OCI-LY1 (cell line): ENCODE data around the gene RPS6KA2.
"Not testable (repeated sequence)": the region's sequence is repeated elsewhere in the genome, so short reads cannot be mapped to it uniquely, and the experiment has no call there.

Experiments used
- H2AFZ ChIP-seq: fragments of 200-600 bp; sonication (generic), shearing (Covaris generic); 2 replicates; pipeline ENCODE4 v1.6.0; 2014; ENCODE audit warnings: antibody characterized with exemption, mild to moderate bottlenecking, low read length
- H3F3A ChIP-seq: fragments of 200-600 bp; sonication (generic), shearing (Covaris generic); 2 replicates; pipeline ENCODE4 v1.6.0; 2014; ENCODE audit warnings: mild to moderate bottlenecking, antibody characterized with exemption, low read length, moderate library complexity; ENCODE audit not compliant: insufficient read depth
- H3K27ac ChIP-seq: fragments of 200-600 bp; sonication (generic); 2 replicates; pipeline ENCODE4 v1.5.1; 2014; ENCODE audit warnings: low read length, mixed run types, mild to moderate bottlenecking, low read depth; ENCODE audit not compliant: poor library complexity, severe bottlenecking
- H3K27me3 ChIP-seq: fragments of 200-600 bp; sonication (generic); 2 replicates; pipeline ENCODE4 v1.6.0; 2014; ENCODE audit warnings: antibody characterized with exemption, mild to moderate bottlenecking, low read length, moderate library complexity; ENCODE audit not compliant: insufficient read depth
- H3K36me3 ChIP-seq: fragments of 200-600 bp; sonication (generic); 2 replicates; pipeline ENCODE4 v1.6.1; 2014; ENCODE audit warnings: mild to moderate bottlenecking, antibody characterized with exemption, low read length, moderate library complexity, mixed read lengths; ENCODE audit not compliant: insufficient read depth
- H3K4me1 ChIP-seq: fragments of 200-600 bp; sonication (generic); 2 replicates; pipeline ENCODE4 v1.5.1; 2014; ENCODE audit warnings: mild to moderate bottlenecking, low read length, moderate library complexity; ENCODE audit not compliant: insufficient read depth, severe bottlenecking
- H3K4me2 ChIP-seq: fragments of 200-600 bp; sonication (generic), shearing (Covaris generic); 2 replicates; pipeline ENCODE4 v1.6.1; 2014; ENCODE audit warnings: low read length
- H3K4me3 ChIP-seq: fragments of 200-600 bp; sonication (generic); 2 replicates; pipeline ENCODE4 v1.5.1; 2014; ENCODE audit warnings: low read length, low read depth, mild to moderate bottlenecking, mixed read lengths; ENCODE audit not compliant: poor library complexity, severe bottlenecking
- H3K79me2 ChIP-seq: fragments of 200-600 bp; shearing (Covaris generic); 2 replicates; pipeline ENCODE4 v1.6.1; 2016; ENCODE audit warnings: mixed run types, low read length, mixed read lengths; ENCODE audit not compliant: insufficient read depth
- H3K9ac ChIP-seq: fragments of 200-600 bp; sonication (generic), shearing (Covaris generic); 2 replicates; pipeline ENCODE4 v1.6.1; 2014; ENCODE audit warnings: mild to moderate bottlenecking, low read length, mixed read lengths
- H3K9me2 ChIP-seq: fragments of 200-600 bp; sonication (generic), shearing (Covaris generic); 2 replicates; pipeline ENCODE4 v1.6.1; 2014; ENCODE audit warnings: low read depth, mild to moderate bottlenecking, low read length, mixed read lengths
- H3K9me3 ChIP-seq: fragments of 200-600 bp; shearing (Covaris generic); 2 replicates; pipeline ENCODE4 v1.6.1; 2014; ENCODE audit warnings: low read length, mixed read lengths
- H4K20me1 ChIP-seq: fragments of 200-600 bp; sonication (generic), shearing (Covaris generic); 2 replicates; pipeline ENCODE4 v1.6.0; 2016; ENCODE audit warnings: mild to moderate bottlenecking, low read length; ENCODE audit not compliant: insufficient read depth
- CTCF ChIP-seq: fragments of 200-600 bp; sonication (generic), shearing (Covaris generic); IDR thresholded peaks from 2 replicates; pipeline ENCODE4 v1.5.1; 2017; ENCODE audit warnings: mild to moderate bottlenecking, antibody characterized with exemption, low read length, moderate library complexity, mixed read lengths
- EZH2 ChIP-seq: fragments of 200-600 bp; sonication (generic), shearing (Covaris generic); IDR thresholded peaks from 2 replicates; pipeline ENCODE4 v1.8.0; 2017; ENCODE audit warnings: borderline replicate concordance, mixed run types, mild to moderate bottlenecking, antibody characterized with exemption, low read length, moderate library complexity, mixed read lengths

RPS6KA2 gene

DNA sequence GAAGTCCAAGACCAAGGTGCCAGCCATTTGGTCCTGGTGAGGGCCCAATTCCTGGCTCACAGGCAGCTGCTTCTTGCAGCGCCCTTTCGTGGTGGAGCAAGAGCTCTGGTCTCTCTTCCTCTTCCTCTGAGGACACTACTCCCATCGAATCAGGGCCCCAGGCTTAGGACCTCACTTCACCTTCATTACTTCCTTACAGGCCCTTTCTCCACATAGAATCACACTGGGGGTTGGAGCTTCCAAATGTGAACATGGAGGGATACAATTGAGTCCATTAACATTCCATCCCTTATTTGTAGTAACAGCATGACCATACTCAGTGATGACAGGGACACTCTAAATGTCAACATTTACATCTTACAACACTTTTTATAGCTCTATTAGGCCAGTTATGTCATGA is 42.9 kb downstream of the RPS6KA2 start:
- Histone ChIP-seq H3K9me2 (no peaks in the 10 kb centered on the region), H2AFZ (no peak overlapping the region), H3K27me3 (no peaks in the 10 kb centered on the region), H3K4me2 (no peak overlapping the region), H3K4me3 (no peak overlapping the region), H3K79me2 (no peaks in the 10 kb centered on the region), H3K36me3 (no peaks in the 10 kb centered on the region), H3K4me1 (peaks cover 23% of the 10 kb centered on the region), H4K20me1 (no peaks in the 10 kb centered on the region), H3F3A (no peaks in the 10 kb centered on the region), H3K9me3 (no peaks in the 10 kb centered on the region), H3K9ac (no peak overlapping the region), H3K27ac (no peak overlapping the region)
- TF ChIP-seq CTCF (no peak), EZH2 (no peak)

GRCh38 chr6:166583230-166583965 is 43.7 kb downstream of the RPS6KA2 start:
- Histone ChIP-seq H3K4me3 (no peak overlapping the region), H3K27ac (no peak overlapping the region), H4K20me1 (no peaks in the 10 kb centered on the region), H3K36me3 (no peaks in the 10 kb centered on the region), H3K9me3 (no peaks in the 10 kb centered on the region), H3K27me3 (no peaks in the 10 kb centered on the region), H3K9ac (no peak overlapping the region), H3K79me2 (no peaks in the 10 kb centered on the region), H3K4me2 (no peak overlapping the region), H3K9me2 (no peaks in the 10 kb centered on the region), H2AFZ (no peak overlapping the region), H3K4me1 (peaks cover 15% of the 10 kb centered on the region), H3F3A (no peaks in the 10 kb centered on the region)
- TF ChIP-seq EZH2 = no peak
- no peak for TF ChIP-seq CTCF

DNA sequence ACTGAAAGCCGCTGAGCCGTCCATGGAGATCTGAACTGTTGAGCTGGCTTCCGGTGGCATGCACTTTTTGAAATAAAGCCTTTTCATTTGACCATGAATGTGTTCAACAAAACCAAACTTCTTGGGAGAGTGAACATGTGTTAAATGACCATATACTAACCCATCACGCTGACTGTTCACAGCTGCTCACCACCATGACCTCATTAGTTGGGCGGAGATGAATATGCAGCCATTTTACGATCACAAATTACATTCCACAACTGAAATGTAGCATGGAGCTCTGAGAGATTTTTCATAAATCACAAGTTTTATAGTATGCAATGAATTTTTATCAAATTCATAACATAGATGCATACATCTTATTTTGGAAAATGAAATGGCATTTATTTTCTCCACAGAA is 44.8 kb downstream of the RPS6KA2 start:
- Histone ChIP-seq H3F3A (no peaks in the 10 kb centered on the region), H3K27ac (no peak overlapping the region), H3K4me1 (peaks cover 5% of the 10 kb centered on the region), H3K9me2 (no peaks in the 10 kb centered on the region), H2AFZ (no peak overlapping the region), H3K36me3 (no peaks in the 10 kb centered on the region), H3K4me2 (no peak overlapping the region), H4K20me1 (no peaks in the 10 kb centered on the region), H3K9ac (no peak overlapping the region), H3K79me2 (no peaks in the 10 kb centered on the region), H3K9me3 (no peaks in the 10 kb centered on the region), H3K4me3 (no peak overlapping the region), H3K27me3 (no peaks in the 10 kb centered on the region)
- no peak for TF ChIP-seq CTCF
- no peak for TF ChIP-seq EZH2

DNA sequence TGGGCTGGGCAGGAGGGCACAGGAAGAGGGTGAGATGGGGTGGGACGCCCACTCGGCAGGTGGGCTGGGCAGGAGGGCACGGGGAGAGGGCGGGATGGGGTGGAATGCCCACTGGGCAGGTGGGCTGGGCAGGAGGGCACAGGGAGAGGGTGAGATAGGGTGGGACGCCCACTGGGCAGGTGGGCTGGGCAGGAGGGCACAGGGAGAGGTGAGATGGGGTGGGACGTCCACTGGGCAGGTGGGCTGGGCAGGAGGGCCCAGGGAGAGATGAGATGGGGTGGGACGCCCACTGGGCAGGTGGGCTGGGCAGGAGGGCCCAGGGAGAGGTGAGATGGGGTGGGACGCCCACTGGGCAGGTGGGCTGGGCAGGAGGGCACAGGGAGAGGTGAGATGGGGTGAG is 45.2 kb downstream of the RPS6KA2 start:
- not testable (repeated sequence) for H3K4me1 ChIP-seq, H3K9ac ChIP-seq, H2AFZ ChIP-seq, H4K20me1 ChIP-seq, H3K79me2 ChIP-seq, H3K36me3 ChIP-seq, H3F3A ChIP-seq, H3K9me3 ChIP-seq, H3K4me2 ChIP-seq, H3K27ac ChIP-seq, H3K4me3 ChIP-seq, H3K9me2 ChIP-seq, H3K27me3 ChIP-seq
